ENCODE measurements around the gene RFC5. TPM values are rescaled to one million over a fixed set of nuclear protein-coding genes. Genes with fewer than 3 reads are reported as not detected.

Gene RFC5
- total and polyA plus RNA-seq, 2 of the 4 experiments (the other 2 are of a cell fraction): 14.7 to 20.1 TPM

DNA sequence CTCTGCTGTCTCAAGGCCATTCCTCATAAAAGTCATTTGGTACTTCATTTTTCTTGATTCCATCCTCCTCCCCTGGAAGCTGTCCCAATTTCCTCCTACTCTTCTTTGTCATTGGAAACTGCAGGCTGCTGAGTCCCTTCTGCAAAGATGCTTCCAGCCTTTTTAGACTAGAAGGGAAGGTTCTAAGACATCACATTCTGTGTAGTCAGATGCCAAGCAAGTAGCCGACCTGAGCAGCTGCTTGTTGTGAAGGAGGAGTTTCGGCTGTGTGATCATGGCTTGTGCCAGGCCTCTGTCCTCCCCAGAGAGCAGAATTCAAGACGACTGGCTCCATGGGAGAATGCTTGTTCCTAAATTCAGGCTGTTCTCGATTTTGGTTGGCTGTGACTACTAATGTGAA lies 8.7 kb downstream of the RFC5 start:
- no peak overlapping the region for H3K9ac ChIP-seq (ENCODE audit: low read depth, low read length)
- H2AK5ac ChIP-seq (ENCODE audit: low read depth, low read length): no peak overlapping the region
- CTCF ChIA-PET: no interaction called here
- no peaks in the 10 kb centered on the region for H3K9me3 ChIP-seq (ENCODE audit: control insufficient read depth, insufficient read depth, low read length)
- no peak overlapping the region for H4K91ac ChIP-seq (ENCODE audit: insufficient read depth, low read depth, low read length)
- peaks cover 26% of the 10 kb centered on the region for H3K36me3 ChIP-seq (ENCODE audit: control insufficient read depth, insufficient read depth, low read length)
- no peak overlapping the region for H2BK15ac ChIP-seq (ENCODE audit: low read depth, low read length)
- H3K4me2 ChIP-seq (ENCODE audit: low read depth, low read length): no peak overlapping the region
- intact Hi-C loops (cut with micrococcal nuclease): no loop called here
- H4K8ac ChIP-seq (ENCODE audit: low read depth in 2 of 2, low read length in 2 of 2): no peak overlapping the region
- dilution Hi-C loops (cut with HindIII; ENCODE audit: low sequenced_read_pairs, unreplicated experiment): no loop called here
- 82% methylated on average over 3 of the region's 4 CpGs; no CpG with 5 or more reads in 1 of the 2 experiments for WGBS, 2 experiments (ENCODE audit: extremely low coverage in 2 of 2, insufficient read length in 1 of 2)
- no peaks in the 10 kb centered on the region for H3K9me1 ChIP-seq (ENCODE audit: insufficient read depth, low read length)
- in situ Hi-C loops (cut with MboI; ENCODE audit: low sequenced_read_pairs): loop anchor here (25.0 kb wide), 1 partner anchor 362 kb away; the partner anchor contains the start of gene SUDS3
- no peak overlapping the region for H3K18ac ChIP-seq (ENCODE audit: low read depth, low read length)
- H2AK9ac ChIP-seq (replicated peaks; ENCODE audit: low read depth, low read length, poor library complexity): no peak overlapping the region
- POLR2A ChIA-PET (ENCODE audit: unreplicated experiment): no interaction called here
- no peak overlapping the region for H2BK120ac ChIP-seq (ENCODE audit: low read depth, low read length)
- no peak for TF ChIP-seq MAFK (IDR thresholded peaks at IDR 0.05; ENCODE audit: low read depth, low read length)
- TF ChIP-seq MXI1 (IDR thresholded peaks at IDR 0.05; ENCODE audit: borderline replicate concordance, low read depth, low read length): no peak
- TF ChIP-seq RCOR1 (IDR thresholded peaks at IDR 0.05; ENCODE audit: insufficient replicate concordance, low read length): no peak
- no peak for TF ChIP-seq NFE2L2 (IDR thresholded peaks at IDR 0.05; ENCODE audit: low read depth, low read length)
- TF ChIP-seq USF2 (IDR thresholded peaks at IDR 0.05; ENCODE audit: low read depth, low read length): no peak
- no peak for TF ChIP-seq RAD21 (IDR thresholded peaks at IDR 0.05; ENCODE audit: low read length)
- no peak for TF ChIP-seq MAZ (IDR thresholded peaks at IDR 0.05; ENCODE audit: borderline replicate concordance, low read depth, low read length)
- TF ChIP-seq CEBPB (IDR thresholded peaks at IDR 0.05; ENCODE audit: low read depth, low read length): no peak
- no peak for TF ChIP-seq RFX5 (IDR thresholded peaks at IDR 0.05; ENCODE audit: low read depth, low read length)
- TF ChIP-seq, protein P1, sequence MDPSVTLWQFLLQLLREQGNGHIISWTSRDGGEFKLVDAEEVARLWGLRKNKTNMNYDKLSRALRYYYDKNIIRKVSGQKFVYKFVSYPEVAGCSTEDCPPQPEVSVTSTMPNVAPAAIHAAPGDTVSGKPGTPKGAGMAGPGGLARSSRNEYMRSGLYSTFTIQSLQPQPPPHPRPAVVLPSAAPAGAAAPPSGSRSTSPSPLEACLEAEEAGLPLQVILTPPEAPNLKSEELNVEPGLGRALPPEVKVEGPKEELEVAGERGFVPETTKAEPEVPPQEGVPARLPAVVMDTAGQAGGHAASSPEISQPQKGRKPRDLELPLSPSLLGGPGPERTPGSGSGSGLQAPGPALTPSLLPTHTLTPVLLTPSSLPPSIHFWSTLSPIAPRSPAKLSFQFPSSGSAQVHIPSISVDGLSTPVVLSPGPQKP (IDR thresholded peaks at IDR 0.05; ENCODE audit: borderline replicate concordance, low read depth, low read length): no peak
- no peak overlapping the region for H3K27ac ChIP-seq (ENCODE audit: insufficient read depth, low read length)
- no peak overlapping the region for H3K14ac ChIP-seq (replicated peaks; ENCODE audit: low read depth, low read length)
- ATAC-seq (ENCODE audit: low read depth): no peak
- H3K4me3 ChIP-seq (ENCODE audit: insufficient read depth, low read depth, low read length): no peak overlapping the region
- BruUV-seq (replicated peaks): no TSS peak
- H4K5ac ChIP-seq (ENCODE audit: low read depth, low read length): no peak overlapping the region
- H4K20me1 ChIP-seq (ENCODE audit: insufficient read depth, low read length): no peaks in the 10 kb centered on the region
- H3K4me1 ChIP-seq (ENCODE audit: control insufficient read depth, insufficient read depth, low read length): no peaks in the 10 kb centered on the region
- H3K23ac ChIP-seq (ENCODE audit: low read depth, low read length): no peak overlapping the region
- H3K27me3 ChIP-seq (ENCODE audit: control insufficient read depth, insufficient read depth, low read length): no peaks in the 10 kb centered on the region
- H2BK20ac ChIP-seq (ENCODE audit: low read depth, low read length): no peak overlapping the region
- H3K4ac ChIP-seq (ENCODE audit: low read depth, low read length): no peak overlapping the region
- H3K79me1 ChIP-seq (ENCODE audit: low read depth in 1 of 2, low read length in 2 of 2): no peaks in the 10 kb centered on the region
- no peak overlapping the region for H2AFZ ChIP-seq (replicated peaks; ENCODE audit: low read length, poor library complexity)
- H2BK5ac ChIP-seq (ENCODE audit: low read depth, low read length, poor library complexity, severe bottlenecking): no peak overlapping the region
- no peak overlapping the region for H3K56ac ChIP-seq (ENCODE audit: extremely low read depth, insufficient read depth, low read length)
- DNase-seq: no peak
